Activated naive CD8-positive, alpha-beta T cell treated with anti-CD3 and anti-CD28 coated beads, Interleukin-2, amount 50 U/mL, for 24 hours (primary cell): ENCODE results near the gene ANTXR1.

Experiments used
- ATAC-seq: fragments of 150-1000 bp; cut with Tn5 transposase; one replicate; pipeline ENCODE4 v1.10.0; 2021
- DNase-seq: peaks from one replicate; pipeline ENCODE4 v3.0.0; 2021
- H3K27ac Mint-ChIP-seq: one replicate; pipeline ENCODE4 v1.8.0; 2021; ENCODE audit warnings: mild to moderate bottlenecking, mixed read lengths
- H3K27me3 Mint-ChIP-seq: one replicate; pipeline ENCODE4 v1.8.0; 2021; ENCODE audit warnings: mixed read lengths
- H3K36me3 Mint-ChIP-seq: one replicate; pipeline ENCODE4 v1.8.0; 2021; ENCODE audit warnings: low read depth, mixed read lengths
- H3K4me1 Mint-ChIP-seq: one replicate; pipeline ENCODE4 v1.8.0; 2021; ENCODE audit warnings: mixed read lengths
- H3K4me3 Mint-ChIP-seq: one replicate; pipeline ENCODE4 v1.8.0; 2021; ENCODE audit warnings: mild to moderate bottlenecking, moderate library complexity, mixed read lengths
- H3K9me3 Mint-ChIP-seq: one replicate; pipeline ENCODE4 v1.8.0; 2021; ENCODE audit warnings: mixed read lengths

The ANTXR1 gene

DNA sequence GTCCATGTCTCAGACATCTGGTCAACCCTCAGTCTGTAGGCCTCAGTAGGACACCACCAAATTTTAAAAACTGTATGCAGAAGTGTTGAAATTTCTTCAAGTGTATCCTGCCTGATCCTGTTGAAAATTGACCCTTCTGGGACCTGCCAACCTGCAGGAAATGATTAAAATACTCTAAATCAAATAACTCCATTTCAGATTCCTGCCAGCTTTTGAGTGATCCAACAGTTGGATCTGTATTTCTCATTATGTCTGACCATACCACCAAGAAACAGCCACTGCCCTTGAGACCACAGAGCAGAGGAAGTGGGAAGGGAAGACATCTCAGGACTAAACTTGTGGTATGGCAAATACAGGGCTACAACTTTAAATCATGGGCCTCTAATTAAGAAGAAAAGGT is 113.4 kb downstream of the ANTXR1 start:
- H3K4me1 Mint-ChIP-seq: no peaks in the 10 kb centered on the region
- H3K27ac Mint-ChIP-seq: no peak overlapping the region
- no peak for DNase-seq
- no peaks in the 10 kb centered on the region for H3K9me3 Mint-ChIP-seq
- H3K36me3 Mint-ChIP-seq: no peaks in the 10 kb centered on the region
- peaks cover 6% of the 10 kb centered on the region for H3K27me3 Mint-ChIP-seq
- ATAC-seq: no peak
- H3K4me3 Mint-ChIP-seq: no peak overlapping the region

DNA sequence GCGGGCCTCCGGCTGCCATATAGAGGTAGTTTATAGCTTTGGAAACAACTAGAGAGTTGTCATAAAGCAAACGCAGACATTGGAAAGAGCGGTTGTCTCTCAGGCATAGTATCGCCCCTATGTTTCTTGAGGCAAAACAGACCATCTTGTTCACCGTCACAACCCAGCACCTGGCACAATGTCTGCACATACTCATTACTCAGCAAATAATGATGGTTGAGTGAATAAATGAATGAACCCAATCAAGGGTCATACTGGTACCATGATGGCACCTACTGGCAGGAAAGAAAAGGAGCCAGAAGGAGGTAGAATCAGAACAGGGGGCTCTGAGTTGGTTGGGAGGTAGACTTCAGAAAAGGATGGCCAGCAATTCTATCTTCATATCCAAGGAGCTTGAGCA is 118.5 kb downstream of the ANTXR1 start:
- no peak overlapping the region for H3K27ac Mint-ChIP-seq
- H3K4me1 Mint-ChIP-seq: no peaks in the 10 kb centered on the region
- no peak overlapping the region for H3K4me3 Mint-ChIP-seq
- H3K9me3 Mint-ChIP-seq: no peaks in the 10 kb centered on the region
- ATAC-seq: no peak
- no peak for DNase-seq
- no peaks in the 10 kb centered on the region for H3K36me3 Mint-ChIP-seq
- peaks cover 3% of the 10 kb centered on the region for H3K27me3 Mint-ChIP-seq

DNA sequence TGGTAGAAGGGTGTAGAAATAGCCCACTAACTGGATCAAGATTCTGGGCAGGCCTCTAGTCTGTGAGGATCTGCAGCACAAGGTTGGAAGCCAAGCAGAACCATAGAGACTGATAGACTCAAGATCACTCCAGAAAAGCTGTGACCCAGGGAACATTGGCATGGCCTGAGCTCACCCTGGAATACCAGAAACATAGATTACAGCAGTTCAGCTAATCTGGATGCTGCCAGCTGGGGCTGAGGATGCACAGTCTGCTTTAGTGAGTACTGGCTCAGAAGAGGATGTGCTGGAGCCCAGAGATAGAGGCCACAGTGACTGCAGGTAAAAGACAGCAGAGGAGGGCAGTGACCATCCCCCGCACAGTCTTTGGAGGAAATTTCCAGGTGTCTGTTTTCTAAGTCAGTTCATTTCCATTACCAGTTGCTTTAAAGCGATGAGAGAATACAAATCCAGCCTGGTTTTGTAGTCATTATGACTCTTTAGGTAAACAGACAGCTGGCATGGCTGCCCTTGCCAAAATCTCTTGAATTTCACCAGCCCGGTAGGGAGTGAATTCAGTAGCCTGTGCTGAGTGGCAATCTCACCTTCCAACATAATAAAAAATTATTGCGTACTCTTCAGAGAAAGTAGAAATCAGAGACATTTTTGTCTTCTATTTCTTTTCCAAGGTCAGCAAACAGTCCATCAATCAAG is 119.2 kb downstream of the ANTXR1 start:
- DNase-seq (no peak), ATAC-seq (no peak)
- no peak overlapping the region for H3K4me3 Mint-ChIP-seq
- no peaks in the 10 kb centered on the region for H3K36me3 Mint-ChIP-seq
- H3K27ac Mint-ChIP-seq: no peak overlapping the region
- no peaks in the 10 kb centered on the region for H3K4me1 Mint-ChIP-seq
- H3K9me3 Mint-ChIP-seq: no peaks in the 10 kb centered on the region
- H3K27me3 Mint-ChIP-seq: peaks cover 3% of the 10 kb centered on the region

DNA sequence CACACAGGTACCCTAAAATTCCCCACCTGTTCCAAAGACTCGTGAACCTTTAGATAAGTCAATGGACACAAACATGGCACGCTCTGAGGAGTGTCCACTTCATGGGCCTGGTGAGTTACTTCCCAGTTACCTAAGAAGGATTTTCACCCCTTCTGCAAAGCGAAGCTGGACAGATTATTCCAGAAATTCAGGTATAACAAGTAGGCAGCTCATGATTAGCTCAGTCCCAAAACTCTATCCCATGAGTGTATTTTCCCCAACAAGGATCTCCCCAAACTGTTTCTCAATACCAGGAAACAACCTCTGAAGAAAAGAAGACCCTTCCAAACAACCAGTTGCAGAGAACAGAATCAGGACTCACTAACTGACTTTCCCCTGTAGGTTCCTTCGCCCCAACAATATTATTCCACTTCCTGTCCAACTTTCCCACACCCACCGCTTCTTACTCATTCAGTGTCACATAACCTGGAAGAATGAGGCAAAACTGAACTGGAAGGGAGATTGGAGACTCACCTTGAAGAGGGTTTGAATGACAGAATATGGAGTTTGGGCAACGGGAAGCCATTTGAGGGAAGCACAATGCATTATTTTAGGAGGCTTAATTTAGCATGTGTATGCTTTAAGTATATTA is 120.1 kb downstream of the ANTXR1 start:
- H3K27ac Mint-ChIP-seq: no peak overlapping the region
- ATAC-seq: no peak
- no peaks in the 10 kb centered on the region for H3K36me3 Mint-ChIP-seq
- H3K27me3 Mint-ChIP-seq: no peaks in the 10 kb centered on the region
- no peaks in the 10 kb centered on the region for H3K9me3 Mint-ChIP-seq
- H3K4me3 Mint-ChIP-seq: no peak overlapping the region
- DNase-seq: no peak
- no peaks in the 10 kb centered on the region for H3K4me1 Mint-ChIP-seq

DNA sequence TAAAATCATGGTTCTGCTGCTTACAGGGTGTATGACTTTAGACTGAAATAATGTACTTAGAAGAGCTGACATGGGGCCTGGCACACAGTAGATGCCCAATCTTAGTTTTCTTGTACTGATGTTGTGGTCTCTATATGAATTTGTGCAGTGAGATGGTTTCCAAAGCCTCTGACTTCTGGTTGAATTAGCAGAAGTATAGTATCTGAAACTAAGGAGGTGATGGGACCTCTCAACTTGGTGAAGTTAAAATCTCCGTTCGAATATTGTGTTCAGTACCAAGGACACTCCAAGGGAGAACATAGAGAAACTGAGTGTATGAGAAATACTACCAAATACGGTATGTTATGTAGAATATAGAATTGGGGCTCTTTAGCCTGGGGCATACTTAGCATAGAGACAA is 120.9 kb downstream of the ANTXR1 start:
- Mint-ChIP-seq H3K4me3 (no peak overlapping the region), H3K4me1 (no peaks in the 10 kb centered on the region), H3K27me3 (no peaks in the 10 kb centered on the region), H3K36me3 (no peaks in the 10 kb centered on the region), H3K27ac (no peak overlapping the region), H3K9me3 (no peaks in the 10 kb centered on the region)
- DNase-seq (no peak), ATAC-seq (no peak)

DNA sequence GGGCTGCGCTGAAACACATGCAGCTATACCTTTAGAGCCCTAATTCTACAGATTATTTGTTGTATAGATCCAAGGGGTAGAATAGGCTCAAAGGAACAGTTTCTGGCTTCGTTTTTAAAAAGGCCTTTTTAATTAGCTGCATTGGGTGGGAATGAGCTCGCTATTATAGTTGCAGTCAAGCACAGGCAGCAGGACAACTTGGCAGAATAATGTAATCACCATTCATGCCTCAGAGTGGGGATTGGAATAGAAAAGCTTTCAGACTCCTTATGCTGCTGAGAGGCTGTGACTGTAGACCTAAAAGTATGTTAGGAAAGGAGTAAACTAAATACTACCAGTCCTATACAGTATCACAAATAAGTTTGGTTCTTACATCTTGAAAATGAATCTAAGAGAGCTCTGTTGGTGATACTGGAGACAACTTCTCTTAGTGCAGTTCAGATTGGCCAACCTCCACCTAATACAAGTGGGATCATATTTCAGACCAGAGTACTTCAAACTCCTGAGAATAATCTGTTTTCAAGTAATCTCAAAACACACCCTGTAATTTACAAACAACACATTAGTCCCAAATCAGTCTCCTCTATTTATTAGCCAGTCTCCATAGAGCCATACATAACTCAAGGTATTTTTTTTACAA is 121.4 kb downstream of the ANTXR1 start:
- Mint-ChIP-seq H3K27ac (no peak overlapping the region), H3K4me3 (no peak overlapping the region), H3K4me1 (no peaks in the 10 kb centered on the region), H3K27me3 (no peaks in the 10 kb centered on the region), H3K9me3 (no peaks in the 10 kb centered on the region), H3K36me3 (no peaks in the 10 kb centered on the region)
- no peak for ATAC-seq
- no peak for DNase-seq

DNA sequence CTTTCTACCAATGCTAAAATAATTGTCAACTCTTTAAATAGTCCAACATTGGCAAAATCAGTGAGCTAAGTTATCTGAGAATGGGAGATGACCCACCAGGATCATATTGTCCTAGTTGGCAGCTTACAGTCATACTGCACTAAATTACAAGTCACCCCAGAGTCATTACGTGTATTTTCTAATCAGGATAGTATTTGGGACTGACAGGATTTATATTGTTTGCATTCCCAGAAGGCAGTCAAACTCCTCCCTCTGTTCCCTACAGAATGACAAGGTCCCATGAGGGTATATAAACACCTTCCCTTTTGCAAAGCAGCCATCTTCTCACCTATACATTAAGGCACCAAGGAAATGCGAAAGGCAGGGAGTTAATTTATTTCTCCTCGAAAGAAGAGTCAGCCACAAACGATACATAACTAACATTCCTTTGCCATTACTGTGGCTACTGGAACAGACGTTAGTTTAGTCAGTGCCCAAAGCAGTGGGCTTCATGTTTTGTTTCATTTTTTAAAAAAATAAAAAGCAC is 125.3 kb downstream of the ANTXR1 start:
- H3K4me1 Mint-ChIP-seq: no peaks in the 10 kb centered on the region
- no peak for DNase-seq
- no peak overlapping the region for H3K4me3 Mint-ChIP-seq
- no peaks in the 10 kb centered on the region for H3K36me3 Mint-ChIP-seq
- no peaks in the 10 kb centered on the region for H3K27me3 Mint-ChIP-seq
- no peak overlapping the region for H3K27ac Mint-ChIP-seq
- no peak for ATAC-seq
- no peaks in the 10 kb centered on the region for H3K9me3 Mint-ChIP-seq

DNA sequence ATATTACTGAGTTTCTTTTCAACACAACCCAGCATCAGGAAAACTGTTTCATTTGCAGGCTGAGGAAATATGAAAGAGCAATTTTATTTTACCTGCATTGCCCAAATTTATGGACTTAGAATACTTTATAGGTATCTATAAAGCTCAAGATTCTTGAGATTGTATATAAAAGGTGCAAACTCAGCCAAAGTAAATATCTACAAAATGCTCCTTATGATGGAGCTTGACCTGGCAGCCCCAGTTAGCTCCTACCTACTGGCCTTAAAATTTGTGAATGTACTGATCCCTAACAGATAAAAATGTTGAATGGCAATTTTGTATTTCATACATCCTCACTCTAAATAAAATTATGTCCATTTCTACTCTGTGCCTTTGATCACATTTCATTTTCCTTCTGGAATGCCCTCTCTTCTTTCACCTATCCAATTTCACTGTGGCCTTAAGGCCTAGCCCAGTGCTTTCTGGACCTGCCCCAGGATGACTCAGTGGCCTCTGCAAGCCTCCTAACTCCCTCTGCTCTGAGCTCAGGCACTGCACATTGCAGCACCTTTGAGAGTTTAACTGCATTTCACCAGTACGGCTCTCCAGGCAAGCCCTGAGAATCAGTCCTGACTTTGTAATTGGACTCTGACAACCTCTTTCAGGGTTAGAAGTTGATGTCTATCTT is 125.9 kb downstream of the ANTXR1 start:
- Mint-ChIP-seq H3K27ac (no peak overlapping the region), H3K27me3 (peaks cover 3% of the 10 kb centered on the region), H3K4me1 (no peaks in the 10 kb centered on the region), H3K4me3 (no peak overlapping the region), H3K36me3 (no peaks in the 10 kb centered on the region), H3K9me3 (no peaks in the 10 kb centered on the region)
- no peak for ATAC-seq
- DNase-seq: no peak

DNA sequence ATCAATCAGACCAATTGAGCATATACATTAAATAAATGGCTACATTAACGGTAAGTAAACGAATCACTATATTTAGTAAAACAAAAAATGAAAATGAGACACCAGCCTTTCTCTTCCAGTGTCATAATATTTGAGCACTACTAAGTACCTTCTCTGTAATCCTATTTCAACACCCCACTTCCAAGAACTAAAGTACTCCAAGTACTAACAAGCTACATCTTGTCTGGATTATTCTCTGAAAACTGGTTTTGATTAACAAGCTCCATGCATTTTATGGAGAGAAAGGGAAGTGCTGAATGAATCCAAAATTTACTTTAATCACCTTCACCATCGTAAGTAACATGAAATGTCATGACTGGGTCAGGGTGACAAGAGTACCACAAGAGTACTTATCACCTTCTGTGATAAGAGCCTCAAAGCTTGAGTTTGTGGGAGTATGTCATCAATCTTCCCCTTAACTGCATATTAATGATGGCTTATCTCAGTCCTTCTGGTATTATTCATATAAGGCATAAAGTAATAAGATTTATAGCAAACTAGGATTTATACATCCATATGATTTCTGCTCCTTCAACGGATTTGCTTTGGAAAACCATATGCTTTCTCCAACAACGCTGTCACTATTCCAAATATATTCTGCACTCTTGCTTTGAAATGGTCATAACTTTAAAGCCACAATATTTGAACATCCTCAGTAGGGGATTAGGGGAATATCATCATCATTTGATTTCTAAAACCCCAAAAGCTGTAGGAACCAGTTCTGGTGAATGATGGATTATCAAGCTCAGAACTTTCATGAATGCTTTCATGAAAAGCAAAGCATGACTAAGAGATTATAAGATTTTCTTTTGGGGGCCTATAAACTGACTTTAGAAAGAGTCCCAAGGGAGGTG is 127.0 kb downstream of the ANTXR1 start:
- H3K27me3 Mint-ChIP-seq: peaks cover 3% of the 10 kb centered on the region
- no peaks in the 10 kb centered on the region for H3K36me3 Mint-ChIP-seq
- no peaks in the 10 kb centered on the region for H3K9me3 Mint-ChIP-seq
- no peak for DNase-seq
- ATAC-seq: no peak
- H3K4me3 Mint-ChIP-seq: no peak overlapping the region
- H3K4me1 Mint-ChIP-seq: no peaks in the 10 kb centered on the region
- no peak overlapping the region for H3K27ac Mint-ChIP-seq

DNA sequence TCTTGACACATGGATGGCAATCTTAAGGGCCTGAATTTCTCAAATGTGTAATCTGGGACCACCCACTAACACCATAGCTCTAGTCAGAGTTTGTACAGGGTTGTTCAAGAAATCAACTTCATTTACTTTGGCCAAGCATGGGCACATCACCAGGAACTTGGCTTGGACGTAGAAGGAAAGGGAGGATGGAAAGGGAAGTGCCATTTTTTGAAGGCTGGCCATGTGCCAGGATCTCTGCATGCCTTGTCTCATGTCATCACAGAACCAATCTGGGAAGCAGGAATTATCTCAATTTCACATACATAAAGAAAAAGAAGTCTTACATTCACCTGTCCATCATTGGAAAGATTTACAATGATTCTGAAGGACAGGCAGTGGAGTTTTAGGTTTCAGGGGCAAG is 128.1 kb downstream of the ANTXR1 start:
- Mint-ChIP-seq H3K36me3 (no peaks in the 10 kb centered on the region), H3K9me3 (no peaks in the 10 kb centered on the region), H3K4me3 (no peak overlapping the region), H3K27me3 (peaks cover 3% of the 10 kb centered on the region), H3K27ac (no peak overlapping the region), H3K4me1 (no peaks in the 10 kb centered on the region)
- ATAC-seq: no peak
- no peak for DNase-seq

DNA sequence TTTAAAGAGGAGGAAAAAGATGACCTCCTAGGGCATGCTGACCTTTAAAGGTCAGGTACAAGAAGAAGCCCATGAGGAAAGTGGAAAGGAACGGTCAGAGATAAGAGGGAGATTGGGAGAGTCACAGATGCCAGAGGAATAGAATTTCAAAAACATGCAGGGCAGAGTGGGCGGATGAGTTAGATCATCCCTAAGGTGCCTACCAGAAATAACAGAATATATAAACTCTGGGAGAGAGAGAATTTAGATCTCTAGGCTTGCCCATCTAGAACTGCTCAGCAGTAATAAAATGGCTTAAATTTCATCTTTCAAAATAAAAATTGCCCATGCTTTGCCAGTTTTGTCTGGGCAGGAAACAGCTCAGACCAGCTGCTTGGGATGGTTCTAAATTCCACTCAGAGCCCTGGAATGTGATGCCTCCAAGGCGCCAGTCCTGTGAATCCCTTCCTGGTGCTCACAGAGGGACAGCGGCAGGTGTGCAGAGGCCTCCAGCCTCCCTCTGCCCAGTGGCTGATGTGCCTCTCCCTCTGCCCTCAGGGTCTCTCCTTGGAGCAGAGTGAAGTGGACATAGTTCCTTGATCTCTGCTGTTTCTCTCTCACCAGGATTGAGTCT is 130.9 kb downstream of the ANTXR1 start:
- no peaks in the 10 kb centered on the region for H3K4me1 Mint-ChIP-seq
- no peaks in the 10 kb centered on the region for H3K9me3 Mint-ChIP-seq
- no peaks in the 10 kb centered on the region for H3K36me3 Mint-ChIP-seq
- ATAC-seq (no peak), DNase-seq (no peak)
- peaks cover 3% of the 10 kb centered on the region for H3K27me3 Mint-ChIP-seq
- H3K4me3 Mint-ChIP-seq: no peak overlapping the region
- no peak overlapping the region for H3K27ac Mint-ChIP-seq

DNA sequence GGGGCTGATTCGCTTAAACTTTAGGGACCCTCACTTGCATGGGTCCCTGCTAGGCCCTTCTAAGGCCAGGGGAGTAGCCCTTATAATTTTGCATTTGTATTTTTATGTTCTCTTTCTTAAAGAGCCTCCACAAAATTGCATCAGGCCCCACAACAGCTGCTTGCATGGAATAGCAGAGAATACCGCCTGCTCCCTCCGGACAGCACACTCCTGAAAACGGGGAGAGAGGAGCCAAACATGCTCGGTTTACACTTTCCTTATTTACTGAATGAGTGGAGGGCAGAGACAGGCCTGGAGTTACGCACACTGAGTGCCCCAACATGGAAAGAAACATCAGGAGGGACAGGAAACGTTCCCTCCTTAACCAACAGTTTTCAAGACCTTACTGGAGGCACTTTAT is 132.2 kb downstream of the ANTXR1 start:
- no peak for DNase-seq
- H3K27me3 Mint-ChIP-seq: peaks cover 3% of the 10 kb centered on the region
- no peaks in the 10 kb centered on the region for H3K9me3 Mint-ChIP-seq
- no peaks in the 10 kb centered on the region for H3K36me3 Mint-ChIP-seq
- H3K4me3 Mint-ChIP-seq: no peak overlapping the region
- no peaks in the 10 kb centered on the region for H3K4me1 Mint-ChIP-seq
- ATAC-seq: no peak
- H3K27ac Mint-ChIP-seq: no peak overlapping the region

DNA sequence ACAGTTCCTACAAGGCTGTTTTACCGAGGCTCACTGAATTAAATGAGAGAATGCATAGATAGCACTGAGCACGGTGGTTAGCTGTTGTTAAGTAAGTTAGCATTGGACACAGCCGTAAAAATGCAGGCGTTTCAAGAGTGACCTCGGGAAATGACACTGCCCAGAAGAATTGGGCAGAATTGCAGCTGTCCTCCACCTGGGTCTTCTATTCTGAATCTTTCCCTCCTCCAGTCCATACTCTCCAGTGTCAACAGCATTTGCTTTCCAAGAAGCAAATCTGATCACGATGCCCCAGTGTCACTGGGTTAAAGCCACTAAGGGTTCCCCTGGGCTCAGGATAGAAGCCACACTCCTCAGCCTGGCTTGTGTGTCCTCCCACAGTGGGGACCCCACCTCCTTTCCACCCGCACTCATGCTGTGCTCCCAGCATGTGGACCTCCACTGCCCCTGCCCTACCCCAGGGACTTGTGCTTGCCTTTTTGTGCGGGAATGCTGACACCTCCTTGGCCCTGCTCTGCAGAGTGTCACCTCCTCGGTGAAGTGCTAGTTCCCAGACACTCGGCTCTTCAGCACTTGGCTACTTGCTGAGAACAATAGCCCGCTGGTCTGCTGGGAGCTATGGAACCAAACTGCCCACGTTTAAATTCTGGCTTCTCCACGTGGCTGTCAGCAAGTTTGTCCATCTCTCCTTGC is 135.0 kb downstream of the ANTXR1 start:
- Mint-ChIP-seq H3K9me3 (no peaks in the 10 kb centered on the region), H3K4me3 (no peak overlapping the region), H3K4me1 (no peaks in the 10 kb centered on the region), H3K27ac (no peak overlapping the region), H3K36me3 (no peaks in the 10 kb centered on the region), H3K27me3 (peaks cover 3% of the 10 kb centered on the region)
- DNase-seq (no peak), ATAC-seq (no peak)
